Activated CD8-positive, alpha-beta T cell treated with anti-CD3 and anti-CD28 coated beads for 36 hours (primary cell): ENCODE measurements around the gene FRMD1. TPM values are rescaled to one million over a fixed set of nuclear protein-coding genes. Genes with fewer than 3 reads are reported as not detected.

ENCODE experiments used
- ATAC-seq: fragments of 200-7000 bp; cut with Tn5 transposase; one replicate; pipeline ENCODE4 v1.10.0; 2021; ENCODE audit warnings: mild to moderate bottlenecking, moderate library complexity
- CTCF ChIA-PET: fragments of 350-600 bp; sonication (Branson Sonifier 250); formaldehyde crosslinking; loops from one replicate; lab custom pipeline; 2021; ENCODE audit warnings: antibody characterized with exemption; lab: Charles Lee
- POLR2A ChIA-PET: fragments of 350-600 bp; sonication (Branson Sonifier 250); formaldehyde crosslinking; loops from one replicate; lab custom pipeline; 2021; ENCODE audit warnings: antibody characterized with exemption; lab: Charles Lee
- DNase-seq: peaks from one replicate; pipeline ENCODE4 v3.0.0-alpha.2; 2020
- H3K27ac Mint-ChIP-seq: one replicate; pipeline ENCODE4 v1.8.0; 2021; ENCODE audit warnings: mild to moderate bottlenecking, mixed read lengths
- H3K27me3 Mint-ChIP-seq: one replicate; pipeline ENCODE4 v1.8.0; 2021; ENCODE audit warnings: mixed read lengths
- H3K36me3 Mint-ChIP-seq: one replicate; pipeline ENCODE4 v1.8.0; 2021; ENCODE audit warnings: low read depth, mixed read lengths
- H3K4me1 Mint-ChIP-seq: one replicate; pipeline ENCODE4 v1.8.0; 2021; ENCODE audit warnings: low read depth, mixed read lengths
- H3K4me3 Mint-ChIP-seq: one replicate; pipeline ENCODE4 v1.8.0; 2021; ENCODE audit warnings: mild to moderate bottlenecking, moderate library complexity, mixed read lengths
- H3K9me3 Mint-ChIP-seq: one replicate; pipeline ENCODE4 v1.8.0; 2021; ENCODE audit warnings: mixed read lengths
- intact Hi-C: fragments of 100-400 bp; cut with micrococcal nuclease; formaldehyde crosslinking; loops from one replicate; pipeline ENCODE4 v1.10.0; 2022
- total RNA-seq, 2 experiments: library from RNA; stranded (reverse); gene quantifications; one replicate each; pipeline ENCODE4 v1.2.3, GENCODE V29; 2021
- TF ChIP-seq, protein P1 (sequence below): fragments of 200-600 bp; IDR thresholded peaks from one replicate; pipeline ENCODE4 v1.8.0; 2022; ENCODE audit warnings: antibody characterized with exemption, mild to moderate bottlenecking

FRMD1 gene
- total RNA-seq, 2 experiments from 2014 or later = not detected

DNA sequence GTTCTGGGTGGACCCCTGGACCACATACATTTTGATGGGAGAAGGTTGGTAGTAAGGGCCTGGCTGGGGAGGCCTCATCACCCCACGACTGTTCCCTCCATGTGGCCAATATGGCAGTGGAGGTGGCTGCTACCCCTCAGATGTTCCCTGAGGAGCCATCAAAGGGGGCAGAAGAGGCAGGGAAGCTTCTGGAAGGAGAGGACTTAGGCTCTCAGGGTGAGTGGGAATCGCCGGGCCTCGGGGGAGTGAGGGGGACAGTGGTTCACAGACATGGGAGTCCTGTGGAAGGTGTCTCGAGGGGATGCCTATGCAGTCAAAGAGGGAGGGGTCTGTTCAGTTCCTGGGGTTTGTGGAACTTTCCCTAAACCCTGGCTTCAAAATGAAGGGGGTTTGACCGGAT lies 32.9 kb upstream of the FRMD1 start:
- Mint-ChIP-seq H3K9me3 (no peaks in the 10 kb centered on the region), H3K27ac (no peak overlapping the region), H3K36me3 (no peaks in the 10 kb centered on the region), H3K4me3 (no peak overlapping the region), H3K4me1 (no peaks in the 10 kb centered on the region), H3K27me3 (peaks cover 2% of the 10 kb centered on the region)
- POLR2A ChIA-PET = no interaction called here
- ATAC-seq (no peak), DNase-seq (no peak)
- intact Hi-C loops = no loop called here
- TF ChIP-seq, protein P1, sequence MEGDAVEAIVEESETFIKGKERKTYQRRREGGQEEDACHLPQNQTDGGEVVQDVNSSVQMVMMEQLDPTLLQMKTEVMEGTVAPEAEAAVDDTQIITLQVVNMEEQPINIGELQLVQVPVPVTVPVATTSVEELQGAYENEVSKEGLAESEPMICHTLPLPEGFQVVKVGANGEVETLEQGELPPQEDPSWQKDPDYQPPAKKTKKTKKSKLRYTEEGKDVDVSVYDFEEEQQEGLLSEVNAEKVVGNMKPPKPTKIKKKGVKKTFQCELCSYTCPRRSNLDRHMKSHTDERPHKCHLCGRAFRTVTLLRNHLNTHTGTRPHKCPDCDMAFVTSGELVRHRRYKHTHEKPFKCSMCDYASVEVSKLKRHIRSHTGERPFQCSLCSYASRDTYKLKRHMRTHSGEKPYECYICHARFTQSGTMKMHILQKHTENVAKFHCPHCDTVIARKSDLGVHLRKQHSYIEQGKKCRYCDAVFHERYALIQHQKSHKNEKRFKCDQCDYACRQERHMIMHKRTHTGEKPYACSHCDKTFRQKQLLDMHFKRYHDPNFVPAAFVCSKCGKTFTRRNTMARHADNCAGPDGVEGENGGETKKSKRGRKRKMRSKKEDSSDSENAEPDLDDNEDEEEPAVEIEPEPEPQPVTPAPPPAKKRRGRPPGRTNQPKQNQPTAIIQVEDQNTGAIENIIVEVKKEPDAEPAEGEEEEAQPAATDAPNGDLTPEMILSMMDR = no peak
- CTCF ChIA-PET = no interaction called here

DNA sequence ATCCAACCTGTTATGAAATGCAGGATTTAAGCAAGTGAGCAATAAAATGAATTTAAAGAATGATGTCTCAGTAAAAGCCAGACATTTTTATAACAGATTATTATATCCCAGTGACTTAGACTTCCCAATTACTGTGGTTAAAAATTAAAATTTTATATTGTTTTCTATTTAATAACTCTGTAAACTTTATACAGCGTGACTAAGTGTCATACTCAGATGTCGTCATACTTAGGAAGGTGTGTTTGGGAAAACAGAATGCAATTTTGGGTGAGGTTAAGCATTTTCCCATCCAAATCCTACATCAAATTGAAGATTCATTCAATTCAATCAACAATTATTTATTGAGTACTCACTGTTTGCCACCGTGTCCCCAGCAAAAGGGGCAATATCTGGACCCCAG lies 31.4 kb upstream of the FRMD1 start:
- TF ChIP-seq, protein P1 = no peak
- H3K27ac Mint-ChIP-seq = no peak overlapping the region
- CTCF ChIA-PET = no interaction called here

DNA sequence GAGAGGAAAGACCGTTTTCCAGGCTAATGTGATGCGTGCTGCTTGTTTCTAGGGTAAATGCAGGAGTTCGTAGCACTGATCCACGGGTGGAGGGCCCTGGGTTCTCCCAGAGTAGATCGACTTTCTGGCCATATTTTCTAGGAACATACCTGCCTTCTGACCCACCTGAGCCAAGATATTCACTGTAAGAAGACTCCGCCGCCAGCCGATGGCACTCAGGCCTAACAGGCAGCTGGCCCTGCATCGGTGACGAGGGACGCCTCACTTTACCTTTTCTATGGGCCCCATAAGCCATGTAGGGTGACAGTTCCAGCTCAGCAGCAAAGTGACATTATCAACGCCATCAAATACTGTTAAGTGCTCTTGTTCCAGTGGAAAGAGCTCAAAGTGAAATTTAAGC lies 30.2 kb upstream of the FRMD1 start:
- POLR2A ChIA-PET = no interaction called here
- CTCF ChIA-PET = no interaction called here
- no peak overlapping the region for H3K27ac Mint-ChIP-seq
- H3K4me1 Mint-ChIP-seq = no peaks in the 10 kb centered on the region
- TF ChIP-seq, protein P1 = no peak
- H3K27me3 Mint-ChIP-seq = peaks cover 10% of the 10 kb centered on the region
- no peak for ATAC-seq
- intact Hi-C loops = no loop called here
- no peaks in the 10 kb centered on the region for H3K9me3 Mint-ChIP-seq
- no peak for DNase-seq
- H3K36me3 Mint-ChIP-seq = no peaks in the 10 kb centered on the region
- no peak overlapping the region for H3K4me3 Mint-ChIP-seq

More for the DNA sequence above, 31.4 kb upstream of the FRMD1 start:
- POLR2A ChIA-PET = no interaction called here
- no peaks in the 10 kb centered on the region for H3K9me3 Mint-ChIP-seq
- no peak overlapping the region for H3K4me3 Mint-ChIP-seq
- ATAC-seq (no peak), DNase-seq (no peak)
- H3K36me3 Mint-ChIP-seq = no peaks in the 10 kb centered on the region
- no peaks in the 10 kb centered on the region for H3K4me1 Mint-ChIP-seq
- intact Hi-C loops = no loop called here
- H3K27me3 Mint-ChIP-seq = peaks cover 5% of the 10 kb centered on the region

DNA sequence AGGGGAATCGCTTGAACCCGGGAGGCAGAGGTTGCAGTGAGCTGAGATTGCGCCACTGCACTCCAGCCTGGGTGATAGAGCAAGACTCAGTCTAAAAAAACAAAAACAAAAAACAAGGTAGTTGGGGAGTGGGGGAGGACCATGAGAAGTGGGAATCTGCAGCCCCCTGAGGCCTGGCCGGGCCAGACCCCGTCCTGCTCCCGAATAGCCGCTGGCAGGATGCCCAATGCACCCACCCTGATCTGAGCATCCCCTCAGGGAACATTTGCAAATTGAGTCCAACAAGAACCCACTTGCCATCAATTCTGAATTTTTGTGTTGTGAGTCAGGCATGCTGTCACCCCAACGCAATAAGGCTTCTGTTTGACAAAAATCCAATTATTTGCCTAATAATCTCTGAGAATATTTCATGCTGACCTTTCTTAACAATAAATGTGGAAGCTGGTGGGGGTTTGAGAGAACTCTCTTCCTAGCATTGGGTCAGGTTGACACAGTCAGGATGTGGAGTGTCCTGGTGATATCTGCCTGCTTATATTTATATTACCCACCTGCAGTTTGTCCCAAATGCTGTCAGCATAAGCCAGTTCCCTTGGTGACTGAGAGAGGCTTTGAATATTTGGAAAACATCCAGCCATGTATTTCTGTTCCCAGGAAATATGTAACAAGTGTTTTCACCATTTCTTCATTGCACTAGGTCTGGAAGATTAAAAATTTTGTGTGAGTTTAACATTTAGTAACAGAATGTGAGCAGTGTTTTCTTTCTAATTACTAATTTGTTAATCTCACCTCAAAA lies 28.4 kb upstream of the FRMD1 start:
- H3K4me1 Mint-ChIP-seq = no peaks in the 10 kb centered on the region
- TF ChIP-seq, protein P1 = no peak
- H3K9me3 Mint-ChIP-seq = no peaks in the 10 kb centered on the region
- peaks cover 22% of the 10 kb centered on the region for H3K27me3 Mint-ChIP-seq
- no peak overlapping the region for H3K27ac Mint-ChIP-seq
- ChIA-PET CTCF (no interaction called here), POLR2A (no interaction called here)
- ATAC-seq = no peak
- H3K36me3 Mint-ChIP-seq = no peaks in the 10 kb centered on the region
- no peak overlapping the region for H3K4me3 Mint-ChIP-seq
- DNase-seq = no peak
- intact Hi-C loops = no loop called here

DNA sequence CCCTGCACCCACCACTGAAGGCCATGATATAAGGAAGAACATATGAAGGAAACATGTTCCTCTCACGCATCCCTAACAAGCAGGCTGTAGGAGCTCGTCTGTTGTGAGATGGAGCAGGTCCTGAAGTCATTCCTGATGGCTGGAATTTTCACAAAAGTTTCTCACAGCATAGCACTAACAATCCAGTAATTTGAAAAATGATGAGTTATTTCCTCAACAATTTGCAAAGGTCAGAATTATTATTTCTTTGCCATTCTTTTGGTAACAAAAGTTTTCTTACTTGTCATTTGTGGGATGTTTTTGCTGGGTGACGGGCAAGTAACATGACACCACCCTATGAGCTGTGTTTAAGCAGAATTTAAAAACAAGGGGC lies 27.6 kb upstream of the FRMD1 start:
- TF ChIP-seq, protein P1 = no peak
- Mint-ChIP-seq H3K4me1 (no peaks in the 10 kb centered on the region), H3K27ac (no peak overlapping the region), H3K9me3 (no peaks in the 10 kb centered on the region), H3K27me3 (peaks cover 28% of the 10 kb centered on the region), H3K36me3 (no peaks in the 10 kb centered on the region), H3K4me3 (no peak overlapping the region)
- CTCF ChIA-PET = no interaction called here
- ATAC-seq = no peak
- no peak for DNase-seq
- POLR2A ChIA-PET = no interaction called here
- intact Hi-C loops = no loop called here
